GM12878 (cell line): ENCODE data around the gene SPAG16. TPM values are rescaled to one million over a fixed set of nuclear protein-coding genes. Genes with fewer than 3 reads are reported as not detected.

Experiments
- CEBPB ChIP-seq, 2 experiments: fragments of 150-350 bp in 1 of 2; IDR thresholded peaks; 2 replicates each; pipeline ENCODE4 v1.6.1; 2012 to 2014; ENCODE audit warnings: low read depth in 2 of 2, low read length in 2 of 2, borderline replicate concordance in 1 of 2, inconsistent platforms in 1 of 2
- DPF2 ChIP-seq: fragments of 450-650 bp; IDR thresholded peaks from 2 replicates; pipeline ENCODE4 v1.6.1; 2017; ENCODE audit warnings: mild to moderate bottlenecking
- FOXM1 ChIP-seq: IDR thresholded peaks from 2 replicates; pipeline ENCODE4 v1.6.1; 2012; ENCODE audit warnings: low read depth, mild to moderate bottlenecking, inconsistent platforms, low read length, moderate library complexity
- GATAD2B ChIP-seq: fragments of 450-650 bp; conservative IDR thresholded peaks from 2 replicates; pipeline ENCODE4 v1.6.1; 2017; ENCODE audit warnings: low read depth, mild to moderate bottlenecking, moderate library complexity
- IRF4 ChIP-seq: IDR thresholded peaks from 2 replicates; pipeline ENCODE4 v1.6.1; 2011; ENCODE audit warnings: low read depth, low read length
- KLF5 ChIP-seq: fragments of 450-650 bp; IDR thresholded peaks from 2 replicates; pipeline ENCODE4 v1.6.1; 2014; ENCODE audit warnings: mild to moderate bottlenecking; ENCODE audit not compliant: partially characterized antibody
- MYC ChIP-seq: IDR thresholded peaks from 2 replicates; pipeline ENCODE4 v1.6.1; 2011; ENCODE audit warnings: mild to moderate bottlenecking, low read length, moderate library complexity, inconsistent platforms; ENCODE audit not compliant: insufficient read depth, insufficient replicate concordance, insufficient read length, severe bottlenecking
- NFYA ChIP-seq: IDR thresholded peaks from 2 replicates; pipeline ENCODE4 v1.6.1; 2011; ENCODE audit warnings: low read depth, mild to moderate bottlenecking, low read length, improper control_type of control experiment, borderline replicate concordance
- POLR2A ChIP-seq: IDR thresholded peaks from 2 replicates; pipeline ENCODE4 v1.6.1; 2011; ENCODE audit warnings: low read depth, mild to moderate bottlenecking, low read length
- RAD51 ChIP-seq: fragments of 450-650 bp; IDR thresholded peaks from 2 replicates; pipeline ENCODE4 v1.6.1; 2016; ENCODE audit warnings: moderate library complexity, mild to moderate bottlenecking, inconsistent platforms
- RBBP5 ChIP-seq: fragments of 200-600 bp; sonication (generic); conservative IDR thresholded peaks from 2 replicates; pipeline ENCODE4 v1.6.1; 2016
- RELA ChIP-seq: fragments of 450-650 bp; IDR thresholded peaks from 2 replicates; pipeline ENCODE4 v1.8.0; 2014; ENCODE audit warnings: borderline replicate concordance; ENCODE audit not compliant: partially characterized antibody
- STAT1 ChIP-seq: fragments of 450-650 bp; conservative IDR thresholded peaks from 2 replicates; pipeline ENCODE4 v1.6.1; 2014; ENCODE audit warnings: antibody characterized with exemption, mild to moderate bottlenecking
- STAT3 ChIP-seq: IDR thresholded peaks from 2 replicates; pipeline ENCODE4 v1.6.1; 2011; ENCODE audit warnings: low read depth, low read length, improper control_type of control experiment
- SUPT20H ChIP-seq: IDR thresholded peaks from 2 replicates; pipeline ENCODE4 v1.6.1; 2011; ENCODE audit warnings: low read depth, mild to moderate bottlenecking, low read length, moderate library complexity, borderline replicate concordance; ENCODE audit not compliant: control insufficient read depth
- TCF12 ChIP-seq: IDR thresholded peaks from 2 replicates; pipeline ENCODE4 v1.6.1; 2011; ENCODE audit warnings: low read depth, mild to moderate bottlenecking, low read length
- ZNF207 ChIP-seq: fragments of 450-650 bp; IDR thresholded peaks from 2 replicates; pipeline ENCODE4 v1.6.1; 2014; ENCODE audit warnings: antibody characterized with exemption, mild to moderate bottlenecking, borderline replicate concordance
- ZZZ3 ChIP-seq: IDR thresholded peaks from 2 replicates; pipeline ENCODE4 v1.6.1; 2011; ENCODE audit warnings: low read depth; ENCODE audit not compliant: control insufficient read depth, insufficient read length
- polyA plus RNA-seq, 11 experiments: library from polyadenylated mRNA; depleted of rRNA in 4 of 11; unstranded in 6 of 11; stranded (reverse) in 5 of 11; fragments of >200 nt; fragmentation: Nextera tagmentation in 4 of 11; fragmentation: Illumina TruSeq in 1 of 11; extraction: Ambion mirVana in 4 of 11; extraction: Trizol in 1 of 11; gene quantifications; 1 replicate in 1 of 11; 2 replicates in 10 of 11; pipeline versions ENCODE4 v1.2.1 to v1.2.3, GENCODE V29; 2011 to 2016; ENCODE audit warnings: inconsistent platforms in 2 of 11, missing spikeins in 2 of 11, low read depth in 1 of 11
- total RNA-seq, 4 experiments: library from RNA; depleted of rRNA in 3 of 4; stranded (reverse); fragments of >200 nt in 3 of 4; fragmentation: Illumina TruSeq in 1 of 4; extraction: Trizol in 1 of 4; gene quantifications; 2 replicates each; pipeline versions ENCODE4 v1.2.1 to v1.2.3, GENCODE V29; 2013 to 2021
- TF ChIP-seq, protein P1 (sequence below): fragments of 150-350 bp; IDR thresholded peaks from 2 replicates; pipeline ENCODE4 v1.6.1; 2014; ENCODE audit warnings: mild to moderate bottlenecking, low read depth, low read length
- TF ChIP-seq, protein P2 (sequence below): IDR thresholded peaks from 2 replicates; pipeline ENCODE4 v1.6.1; 2011; ENCODE audit warnings: mild to moderate bottlenecking, low read depth, low read length, moderate library complexity; ENCODE audit not compliant: insufficient replicate concordance
- TF ChIP-seq, protein P3 (sequence below): fragments of 450-650 bp; IDR thresholded peaks from 2 replicates; pipeline ENCODE4 v1.6.1; 2018; ENCODE audit warnings: mild to moderate bottlenecking, low read depth, moderate library complexity; ENCODE audit not compliant: partially characterized antibody
- TF ChIP-seq, protein P4 (sequence below), 3 experiments: IDR thresholded peaks in 2 of 3; conservative IDR thresholded peaks in 1 of 3; 2 replicates each; pipeline ENCODE4 v1.5.1; 2011; ENCODE audit warnings: low read depth in 3 of 3, low read length in 3 of 3, mild to moderate bottlenecking in 3 of 3, control low read depth in 2 of 3, moderate library complexity in 2 of 3, inconsistent platforms in 1 of 3, mixed read lengths in 1 of 3; ENCODE audit not compliant: control insufficient read depth in 2 of 3, insufficient read depth in 1 of 3; ENCODE audit errors: extremely low read depth in 1 of 3

Gene SPAG16
- total and polyA plus RNA-seq, 10 of the 15 experiments (the other 5 are each of a cell fraction or from before 2014, with no cell fraction given) = 6.0 to 25.0 (median 15.2) TPM

DNA sequence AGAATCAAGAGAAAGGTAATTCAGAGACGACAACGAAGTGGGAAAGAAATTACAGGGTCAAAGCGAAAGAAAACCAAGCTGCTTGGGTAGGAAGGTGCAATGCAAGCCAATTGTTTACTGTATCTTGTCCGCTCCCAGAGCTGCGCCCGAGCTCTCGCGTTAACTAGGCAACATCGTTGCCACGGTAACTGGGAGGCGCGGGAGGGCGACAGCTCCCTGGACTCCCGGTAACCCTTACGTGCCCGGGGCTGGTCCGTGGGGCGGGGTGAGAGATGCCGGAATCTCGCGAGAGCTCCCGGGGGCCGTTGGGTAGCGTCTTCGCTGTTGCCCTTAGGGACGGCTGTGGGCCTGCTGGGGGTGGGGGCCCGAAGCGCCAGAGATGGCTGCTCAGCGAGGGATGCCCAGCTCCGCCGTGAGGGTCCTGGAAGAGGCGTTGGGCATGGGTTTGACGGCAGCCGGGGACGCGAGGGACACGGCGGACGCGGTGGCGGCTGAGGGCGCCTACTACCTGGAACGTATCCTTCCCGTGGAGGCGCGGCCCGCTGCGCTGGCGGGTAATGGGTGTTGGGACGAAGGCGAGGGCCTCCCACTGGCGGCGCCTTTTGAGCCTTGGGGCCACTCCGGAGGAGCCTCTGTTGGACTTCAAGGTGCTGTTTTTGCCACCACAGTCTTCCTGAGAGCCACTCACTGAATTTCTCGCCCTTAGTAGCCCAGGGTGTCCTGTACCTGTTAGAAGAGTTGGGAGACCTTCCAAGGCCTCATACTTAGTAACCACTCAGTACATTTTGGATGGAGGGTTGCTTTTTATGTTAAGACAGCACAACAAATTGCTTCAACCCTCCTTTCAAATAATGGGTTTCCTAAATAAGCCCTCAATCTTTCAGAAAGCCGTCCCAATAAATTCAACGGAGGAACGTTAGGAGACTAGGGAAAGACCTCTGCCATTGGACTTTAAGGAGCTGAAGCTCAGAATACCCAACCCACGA is at the start of gene SPAG16 (continued):
- TF ChIP-seq, protein P1, sequence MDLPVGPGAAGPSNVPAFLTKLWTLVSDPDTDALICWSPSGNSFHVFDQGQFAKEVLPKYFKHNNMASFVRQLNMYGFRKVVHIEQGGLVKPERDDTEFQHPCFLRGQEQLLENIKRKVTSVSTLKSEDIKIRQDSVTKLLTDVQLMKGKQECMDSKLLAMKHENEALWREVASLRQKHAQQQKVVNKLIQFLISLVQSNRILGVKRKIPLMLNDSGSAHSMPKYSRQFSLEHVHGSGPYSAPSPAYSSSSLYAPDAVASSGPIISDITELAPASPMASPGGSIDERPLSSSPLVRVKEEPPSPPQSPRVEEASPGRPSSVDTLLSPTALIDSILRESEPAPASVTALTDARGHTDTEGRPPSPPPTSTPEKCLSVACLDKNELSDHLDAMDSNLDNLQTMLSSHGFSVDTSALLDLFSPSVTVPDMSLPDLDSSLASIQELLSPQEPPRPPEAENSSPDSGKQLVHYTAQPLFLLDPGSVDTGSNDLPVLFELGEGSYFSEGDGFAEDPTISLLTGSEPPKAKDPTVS = no peak
- TF ChIP-seq, protein P2, sequence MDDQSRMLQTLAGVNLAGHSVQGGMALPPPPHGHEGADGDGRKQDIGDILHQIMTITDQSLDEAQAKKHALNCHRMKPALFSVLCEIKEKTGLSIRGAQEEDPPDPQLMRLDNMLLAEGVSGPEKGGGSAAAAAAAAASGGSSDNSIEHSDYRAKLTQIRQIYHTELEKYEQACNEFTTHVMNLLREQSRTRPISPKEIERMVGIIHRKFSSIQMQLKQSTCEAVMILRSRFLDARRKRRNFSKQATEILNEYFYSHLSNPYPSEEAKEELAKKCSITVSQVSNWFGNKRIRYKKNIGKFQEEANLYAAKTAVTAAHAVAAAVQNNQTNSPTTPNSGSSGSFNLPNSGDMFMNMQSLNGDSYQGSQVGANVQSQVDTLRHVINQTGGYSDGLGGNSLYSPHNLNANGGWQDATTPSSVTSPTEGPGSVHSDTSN = no peak
- TF ChIP-seq ZNF207 = peak; percentile 79; the same call in 1 of the 2 replicates
- TF ChIP-seq RBBP5 = no peak; the same call in 1 of the 2 replicates
- peak; percentile 37; the same call in 1 of the 2 replicates for TF ChIP-seq DPF2
- TF ChIP-seq POLR2A = peak; percentile 83
- TF ChIP-seq RAD51 = no peak
- no peak; the same call in 1 of the 2 replicates for TF ChIP-seq FOXM1
- 0 out of 2 replicates have a peak, but pooled peaks have one; percentile 4 for TF ChIP-seq TCF12
- TF ChIP-seq IRF4 = 0 out of 2 replicates have a peak, but pooled peaks have one; percentile 51
- TF ChIP-seq, protein P3, sequence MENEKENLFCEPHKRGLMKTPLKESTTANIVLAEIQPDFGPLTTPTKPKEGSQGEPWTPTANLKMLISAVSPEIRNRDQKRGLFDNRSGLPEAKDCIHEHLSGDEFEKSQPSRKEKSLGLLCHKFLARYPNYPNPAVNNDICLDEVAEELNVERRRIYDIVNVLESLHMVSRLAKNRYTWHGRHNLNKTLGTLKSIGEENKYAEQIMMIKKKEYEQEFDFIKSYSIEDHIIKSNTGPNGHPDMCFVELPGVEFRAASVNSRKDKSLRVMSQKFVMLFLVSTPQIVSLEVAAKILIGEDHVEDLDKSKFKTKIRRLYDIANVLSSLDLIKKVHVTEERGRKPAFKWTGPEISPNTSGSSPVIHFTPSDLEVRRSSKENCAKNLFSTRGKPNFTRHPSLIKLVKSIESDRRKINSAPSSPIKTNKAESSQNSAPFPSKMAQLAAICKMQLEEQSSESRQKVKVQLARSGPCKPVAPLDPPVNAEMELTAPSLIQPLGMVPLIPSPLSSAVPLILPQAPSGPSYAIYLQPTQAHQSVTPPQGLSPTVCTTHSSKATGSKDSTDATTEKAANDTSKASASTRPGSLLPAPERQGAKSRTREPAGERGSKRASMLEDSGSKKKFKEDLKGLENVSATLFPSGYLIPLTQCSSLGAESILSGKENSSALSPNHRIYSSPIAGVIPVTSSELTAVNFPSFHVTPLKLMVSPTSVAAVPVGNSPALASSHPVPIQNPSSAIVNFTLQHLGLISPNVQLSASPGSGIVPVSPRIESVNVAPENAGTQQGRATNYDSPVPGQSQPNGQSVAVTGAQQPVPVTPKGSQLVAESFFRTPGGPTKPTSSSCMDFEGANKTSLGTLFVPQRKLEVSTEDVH = no peak
- no peak for TF ChIP-seq SUPT20H
- peak; percentile 73 for TF ChIP-seq KLF5
- peak; percentile 46 for TF ChIP-seq RELA
- no peak for TF ChIP-seq ZZZ3
- TF ChIP-seq, protein P4, sequence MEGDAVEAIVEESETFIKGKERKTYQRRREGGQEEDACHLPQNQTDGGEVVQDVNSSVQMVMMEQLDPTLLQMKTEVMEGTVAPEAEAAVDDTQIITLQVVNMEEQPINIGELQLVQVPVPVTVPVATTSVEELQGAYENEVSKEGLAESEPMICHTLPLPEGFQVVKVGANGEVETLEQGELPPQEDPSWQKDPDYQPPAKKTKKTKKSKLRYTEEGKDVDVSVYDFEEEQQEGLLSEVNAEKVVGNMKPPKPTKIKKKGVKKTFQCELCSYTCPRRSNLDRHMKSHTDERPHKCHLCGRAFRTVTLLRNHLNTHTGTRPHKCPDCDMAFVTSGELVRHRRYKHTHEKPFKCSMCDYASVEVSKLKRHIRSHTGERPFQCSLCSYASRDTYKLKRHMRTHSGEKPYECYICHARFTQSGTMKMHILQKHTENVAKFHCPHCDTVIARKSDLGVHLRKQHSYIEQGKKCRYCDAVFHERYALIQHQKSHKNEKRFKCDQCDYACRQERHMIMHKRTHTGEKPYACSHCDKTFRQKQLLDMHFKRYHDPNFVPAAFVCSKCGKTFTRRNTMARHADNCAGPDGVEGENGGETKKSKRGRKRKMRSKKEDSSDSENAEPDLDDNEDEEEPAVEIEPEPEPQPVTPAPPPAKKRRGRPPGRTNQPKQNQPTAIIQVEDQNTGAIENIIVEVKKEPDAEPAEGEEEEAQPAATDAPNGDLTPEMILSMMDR (IDR thresholded peaks at IDR 0.05 in 2 of 3, conservative IDR thresholded peaks at IDR 0.05 in 1 of 3; ENCODE audit: control insufficient read depth in 2 of 3, extremely low read depth in 1 of 3, insufficient read depth in 1 of 3, low read depth in 3 of 3, low read length in 3 of 3) = no peak
- no peak; a peak in 1 of 4 replicates for TF ChIP-seq CEBPB (IDR thresholded peaks at IDR 0.05; ENCODE audit: borderline replicate concordance in 1 of 2, low read depth in 2 of 2, low read length in 2 of 2)
- no peak; the same call in 1 of the 2 replicates for TF ChIP-seq STAT1
- TF ChIP-seq MYC = no peak
- TF ChIP-seq NFYA = no peak
- TF ChIP-seq STAT3 = no peak
- peak; percentile 64; the same call in 1 of the 2 replicates for TF ChIP-seq GATAD2B
